K562 (cell line): ENCODE measurements around the gene DCAF11.

Experiments
- ATF4 ChIP-seq: fragments of 450-650 bp; formaldehyde crosslinking; IDR thresholded peaks from 2 replicates; pipeline ENCODE4 v1.4.0; 2022; ENCODE audit warnings: mild to moderate bottlenecking, moderate library complexity
- CEBPG ChIP-seq, 3 experiments: fragments of 200-800 bp in 1 of 3; sonication (Bioruptor generic) in 1 of 3; sonication (generic) in 1 of 3; formaldehyde crosslinking in 1 of 3; IDR thresholded peaks in 2 of 3; conservative IDR thresholded peaks in 1 of 3; 2 replicates each; pipeline versions ENCODE4 v1.6.1 to v1.8.0; 2016 to 2022; ENCODE audit warnings: missing compliant biosample characterization in 2 of 3, missing genetic modification characterization in 2 of 3, mild to moderate bottlenecking in 1 of 3, missing genetic modification reagents in 1 of 3
- DDX20 ChIP-seq: fragments of 450-650 bp; IDR thresholded peaks from 2 replicates; pipeline ENCODE4 v1.6.1; 2016; ENCODE audit warnings: missing genetic modification characterization, low read depth, mild to moderate bottlenecking, missing compliant biosample characterization, moderate library complexity
- ERF ChIP-seq: fragments of 450-650 bp; formaldehyde crosslinking; IDR thresholded peaks from 2 replicates; pipeline ENCODE4 v1.4.0; 2020; ENCODE audit warnings: mild to moderate bottlenecking, mixed read lengths
- KLF6 ChIP-seq: fragments of 250-450 bp; sonication (Bioruptor Pico); IDR thresholded peaks from 2 replicates; pipeline ENCODE4 v1.4.0; 2020; ENCODE audit warnings: mild to moderate bottlenecking, moderate library complexity, borderline replicate concordance
- MYC ChIP-seq, 2 experiments: fragments of 250-450 bp in 1 of 2; sonication (Bioruptor Pico) in 1 of 2; IDR thresholded peaks; 2 replicates each; pipeline versions ENCODE4 v1.5.1 to v1.6.1; 2012 to 2021; ENCODE audit warnings: low read depth in 2 of 2, borderline replicate concordance in 1 of 2, improper control_type of control experiment in 1 of 2, low read length in 1 of 2, mild to moderate bottlenecking in 1 of 2, moderate library complexity in 1 of 2
- NR4A1 ChIP-seq, 2 experiments: fragments of 250-450 bp in 1 of 2; fragments of 450-650 bp in 1 of 2; sonication (Bioruptor Pico) in 1 of 2; IDR thresholded peaks; 2 replicates each; pipeline versions ENCODE4 v1.4.0 to v1.6.1; 2016 to 2020; ENCODE audit warnings: mild to moderate bottlenecking in 2 of 2, missing compliant biosample characterization in 1 of 2, missing genetic modification characterization in 1 of 2, moderate library complexity in 1 of 2
- POU5F1 ChIP-seq: fragments of 150-350 bp; IDR thresholded peaks from 2 replicates; pipeline ENCODE4 v1.6.1; 2014; ENCODE audit warnings: borderline replicate concordance, low read length, low read depth, mild to moderate bottlenecking; ENCODE audit not compliant: partially characterized antibody
- SP1 ChIP-seq: sonication (generic); formaldehyde crosslinking; IDR thresholded peaks from 2 replicates; pipeline ENCODE4 v1.8.1; 2022; ENCODE audit warnings: mild to moderate bottlenecking, missing genetic modification reagents
- ZNF174 ChIP-seq: fragments of 250-450 bp; sonication (Bioruptor Pico); IDR thresholded peaks from 2 replicates; pipeline ENCODE4 v1.4.0; 2020; ENCODE audit warnings: mild to moderate bottlenecking
- ZNF24 ChIP-seq: fragments of 450-650 bp; IDR thresholded peaks from 2 replicates; pipeline ENCODE4 v1.6.1; 2016
- TF ChIP-seq, protein P1 (sequence below), 2 experiments: fragments of 450-650 bp in 1 of 2; sonication (generic) in 1 of 2; formaldehyde crosslinking in 1 of 2; IDR thresholded peaks; 2 replicates each; pipeline versions ENCODE4 v1.7.1 to v1.9.0; 2016 to 2022; ENCODE audit warnings: inconsistent platforms in 1 of 2, mild to moderate bottlenecking in 1 of 2, missing genetic modification reagents in 1 of 2

DNA sequence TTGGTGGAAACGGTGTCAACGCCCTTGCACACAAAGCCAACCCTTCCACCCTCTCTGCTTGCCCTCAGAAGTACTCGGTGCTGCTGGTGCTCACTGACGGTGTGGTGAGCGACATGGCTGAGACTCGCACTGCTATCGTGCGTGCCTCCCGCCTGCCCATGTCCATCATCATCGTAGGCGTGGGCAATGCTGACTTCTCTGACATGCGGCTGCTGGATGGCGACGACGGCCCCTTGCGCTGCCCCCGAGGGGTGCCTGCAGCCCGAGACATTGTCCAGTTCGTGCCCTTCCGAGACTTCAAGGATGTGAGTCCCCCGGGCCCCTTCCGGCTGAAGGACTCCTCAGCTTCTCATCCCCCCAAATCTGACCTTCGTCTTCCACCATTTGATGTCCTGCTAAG is 37.5 kb upstream of the DCAF11 start:
- no peak for TF ChIP-seq ATF4 (CRISPR knock-in tag)
- TF ChIP-seq ZNF24, result no peak
- TF ChIP-seq, protein P1, sequence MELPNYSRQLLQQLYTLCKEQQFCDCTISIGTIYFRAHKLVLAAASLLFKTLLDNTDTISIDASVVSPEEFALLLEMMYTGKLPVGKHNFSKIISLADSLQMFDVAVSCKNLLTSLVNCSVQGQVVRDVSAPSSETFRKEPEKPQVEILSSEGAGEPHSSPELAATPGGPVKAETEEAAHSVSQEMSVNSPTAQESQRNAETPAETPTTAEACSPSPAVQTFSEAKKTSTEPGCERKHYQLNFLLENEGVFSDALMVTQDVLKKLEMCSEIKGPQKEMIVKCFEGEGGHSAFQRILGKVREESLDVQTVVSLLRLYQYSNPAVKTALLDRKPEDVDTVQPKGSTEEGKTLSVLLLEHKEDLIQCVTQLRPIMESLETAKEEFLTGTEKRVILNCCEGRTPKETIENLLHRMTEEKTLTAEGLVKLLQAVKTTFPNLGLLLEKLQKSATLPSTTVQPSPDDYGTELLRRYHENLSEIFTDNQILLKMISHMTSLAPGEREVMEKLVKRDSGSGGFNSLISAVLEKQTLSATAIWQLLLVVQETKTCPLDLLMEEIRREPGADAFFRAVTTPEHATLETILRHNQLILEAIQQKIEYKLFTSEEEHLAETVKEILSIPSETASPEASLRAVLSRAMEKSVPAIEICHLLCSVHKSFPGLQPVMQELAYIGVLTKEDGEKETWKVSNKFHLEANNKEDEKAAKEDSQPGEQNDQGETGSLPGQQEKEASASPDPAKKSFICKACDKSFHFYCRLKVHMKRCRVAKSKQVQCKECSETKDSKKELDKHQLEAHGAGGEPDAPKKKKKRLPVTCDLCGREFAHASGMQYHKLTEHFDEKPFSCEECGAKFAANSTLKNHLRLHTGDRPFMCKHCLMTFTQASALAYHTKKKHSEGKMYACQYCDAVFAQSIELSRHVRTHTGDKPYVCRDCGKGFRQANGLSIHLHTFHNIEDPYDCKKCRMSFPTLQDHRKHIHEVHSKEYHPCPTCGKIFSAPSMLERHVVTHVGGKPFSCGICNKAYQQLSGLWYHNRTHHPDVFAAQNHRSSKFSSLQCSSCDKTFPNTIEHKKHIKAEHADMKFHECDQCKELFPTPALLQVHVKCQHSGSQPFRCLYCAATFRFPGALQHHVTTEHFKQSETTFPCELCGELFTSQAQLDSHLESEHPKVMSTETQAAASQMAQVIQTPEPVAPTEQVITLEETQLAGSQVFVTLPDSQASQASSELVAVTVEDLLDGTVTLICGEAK (IDR thresholded peaks at IDR 0.05), result no peak
- TF ChIP-seq, protein P1 (CRISPR knock-in tag; IDR thresholded peaks at IDR 0.05), result no peak
- TF ChIP-seq CEBPG (CRISPR knock-in tag; IDR thresholded peaks at IDR 0.05), result no peak
- TF ChIP-seq CEBPG (tag; conservative IDR thresholded peaks at IDR 0.05 in 1 of 2, IDR thresholded peaks at IDR 0.05 in 1 of 2), result no peak
- no peak for TF ChIP-seq ZNF174
- TF ChIP-seq SP1 (CRISPR knock-in tag), result no peak
- no peak for TF ChIP-seq POU5F1
- no peak for TF ChIP-seq DDX20 (tag)
- no peak for TF ChIP-seq MYC (IDR thresholded peaks at IDR 0.05; ENCODE audit: low read depth, low read length)
- TF ChIP-seq MYC (CRISPR knock-in tag; IDR thresholded peaks at IDR 0.05; ENCODE audit: borderline replicate concordance, low read depth), result no peak
- no peak for TF ChIP-seq KLF6 (CRISPR knock-in tag)
- no peak for TF ChIP-seq ERF
- no peak for TF ChIP-seq NR4A1 (CRISPR knock-in tag; IDR thresholded peaks at IDR 0.05)
- no peak for TF ChIP-seq NR4A1 (tag; IDR thresholded peaks at IDR 0.05)
